RWPE2 (cell line): ENCODE measurements around the gene JAK1.

ENCODE experiments used
- ATAC-seq: fragments of 200-7000 bp; cut with Tn5 transposase; 3 replicates; pipeline ENCODE4 v1.9.1; 2021; ENCODE audit warnings: low read depth
- DNase-seq: peaks from one replicate; pipeline ENCODE4 v3.0.0-alpha.2; 2020; ENCODE audit warnings: low spot score
- H3K27ac ChIP-seq: fragments of 450-650 bp; 2 replicates; pipeline ENCODE4 v1.5.1; 2017; ENCODE audit warnings: mild to moderate bottlenecking; ENCODE audit not compliant: poor library complexity, severe bottlenecking
- H3K27me3 ChIP-seq: fragments of 250-450 bp; sonication (Bioruptor Pico); 2 replicates; pipeline ENCODE4 v1.5.1; 2021; ENCODE audit warnings: mild to moderate bottlenecking, moderate library complexity; ENCODE audit not compliant: insufficient read depth, poor library complexity, severe bottlenecking
- H3K36me3 ChIP-seq: fragments of 250-450 bp; sonication (Bioruptor Pico); 2 replicates; pipeline ENCODE4 v1.5.1; 2020; ENCODE audit warnings: low read depth, mild to moderate bottlenecking, moderate library complexity
- H3K4me1 ChIP-seq: fragments of 250-450 bp; sonication (Bioruptor Pico); 2 replicates; pipeline ENCODE4 v1.5.1; 2021; ENCODE audit warnings: mild to moderate bottlenecking, moderate library complexity; ENCODE audit not compliant: insufficient read depth, poor library complexity, severe bottlenecking
- H3K4me3 ChIP-seq: fragments of 250-450 bp; sonication (Bioruptor Pico); 2 replicates; pipeline ENCODE4 v1.5.1; 2021; ENCODE audit warnings: mild to moderate bottlenecking, moderate library complexity; ENCODE audit not compliant: severe bottlenecking
- H3K9me3 ChIP-seq: fragments of 250-450 bp; sonication (Bioruptor Pico); 2 replicates; pipeline ENCODE4 v1.5.1; 2021; ENCODE audit warnings: mild to moderate bottlenecking, moderate library complexity; ENCODE audit not compliant: severe bottlenecking
- TF ChIP-seq, protein P1 (sequence below): fragments of 450-650 bp; IDR thresholded peaks from one replicate; pipeline ENCODE4 v1.5.1; 2017; ENCODE audit warnings: mild to moderate bottlenecking, moderate library complexity; ENCODE audit not compliant: poor library complexity, severe bottlenecking

Gene JAK1

DNA sequence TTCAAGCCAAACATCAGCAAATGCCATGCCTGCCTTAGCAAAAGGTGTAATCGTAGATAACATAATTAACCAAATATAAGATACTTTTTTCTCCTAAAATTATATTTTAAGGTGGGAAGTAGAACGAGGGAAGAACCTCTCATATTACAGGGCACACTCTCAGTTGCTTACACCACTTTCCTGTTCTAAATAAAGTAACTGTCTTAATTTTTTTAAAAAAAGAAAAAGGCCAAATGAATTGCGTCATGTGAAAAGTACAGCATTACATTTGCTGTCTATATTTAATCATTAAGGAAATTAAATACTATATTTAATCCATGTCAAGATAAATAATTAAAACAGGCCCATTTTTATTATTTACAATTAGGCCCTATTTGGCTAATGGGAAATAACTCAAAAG is 23.7 kb downstream of the JAK1 start:
- Histone ChIP-seq H3K27me3 (no peaks in the 10 kb centered on the region), H3K27ac (no peak overlapping the region), H3K9me3 (no peaks in the 10 kb centered on the region), H3K4me3 (no peak overlapping the region), H3K4me1 (no peaks in the 10 kb centered on the region), H3K36me3 (no peaks in the 10 kb centered on the region)
- ATAC-seq (no peak), DNase-seq (no peak)
- TF ChIP-seq, protein P1, sequence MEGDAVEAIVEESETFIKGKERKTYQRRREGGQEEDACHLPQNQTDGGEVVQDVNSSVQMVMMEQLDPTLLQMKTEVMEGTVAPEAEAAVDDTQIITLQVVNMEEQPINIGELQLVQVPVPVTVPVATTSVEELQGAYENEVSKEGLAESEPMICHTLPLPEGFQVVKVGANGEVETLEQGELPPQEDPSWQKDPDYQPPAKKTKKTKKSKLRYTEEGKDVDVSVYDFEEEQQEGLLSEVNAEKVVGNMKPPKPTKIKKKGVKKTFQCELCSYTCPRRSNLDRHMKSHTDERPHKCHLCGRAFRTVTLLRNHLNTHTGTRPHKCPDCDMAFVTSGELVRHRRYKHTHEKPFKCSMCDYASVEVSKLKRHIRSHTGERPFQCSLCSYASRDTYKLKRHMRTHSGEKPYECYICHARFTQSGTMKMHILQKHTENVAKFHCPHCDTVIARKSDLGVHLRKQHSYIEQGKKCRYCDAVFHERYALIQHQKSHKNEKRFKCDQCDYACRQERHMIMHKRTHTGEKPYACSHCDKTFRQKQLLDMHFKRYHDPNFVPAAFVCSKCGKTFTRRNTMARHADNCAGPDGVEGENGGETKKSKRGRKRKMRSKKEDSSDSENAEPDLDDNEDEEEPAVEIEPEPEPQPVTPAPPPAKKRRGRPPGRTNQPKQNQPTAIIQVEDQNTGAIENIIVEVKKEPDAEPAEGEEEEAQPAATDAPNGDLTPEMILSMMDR: no peak

DNA sequence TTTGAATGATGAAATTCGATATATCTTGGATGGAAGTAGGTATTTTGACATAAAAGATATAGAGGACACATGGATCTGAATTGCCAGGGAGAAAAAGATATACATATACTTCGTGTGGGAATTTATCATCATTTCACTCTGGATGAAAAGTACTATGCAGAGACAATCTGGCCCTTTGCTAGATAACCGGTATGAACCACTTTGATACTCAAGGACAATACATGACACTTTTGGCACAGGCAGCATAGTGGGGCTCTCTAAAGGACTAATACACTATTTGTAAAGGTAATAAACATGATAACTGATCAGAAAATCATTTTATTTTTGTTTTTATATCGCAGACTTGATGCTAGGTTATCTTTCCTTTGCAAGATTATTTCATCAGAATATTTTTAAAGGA is 24.2 kb downstream of the JAK1 start:
- no peak overlapping the region for H3K27ac ChIP-seq
- no peak for ATAC-seq
- no peak for DNase-seq

DNA sequence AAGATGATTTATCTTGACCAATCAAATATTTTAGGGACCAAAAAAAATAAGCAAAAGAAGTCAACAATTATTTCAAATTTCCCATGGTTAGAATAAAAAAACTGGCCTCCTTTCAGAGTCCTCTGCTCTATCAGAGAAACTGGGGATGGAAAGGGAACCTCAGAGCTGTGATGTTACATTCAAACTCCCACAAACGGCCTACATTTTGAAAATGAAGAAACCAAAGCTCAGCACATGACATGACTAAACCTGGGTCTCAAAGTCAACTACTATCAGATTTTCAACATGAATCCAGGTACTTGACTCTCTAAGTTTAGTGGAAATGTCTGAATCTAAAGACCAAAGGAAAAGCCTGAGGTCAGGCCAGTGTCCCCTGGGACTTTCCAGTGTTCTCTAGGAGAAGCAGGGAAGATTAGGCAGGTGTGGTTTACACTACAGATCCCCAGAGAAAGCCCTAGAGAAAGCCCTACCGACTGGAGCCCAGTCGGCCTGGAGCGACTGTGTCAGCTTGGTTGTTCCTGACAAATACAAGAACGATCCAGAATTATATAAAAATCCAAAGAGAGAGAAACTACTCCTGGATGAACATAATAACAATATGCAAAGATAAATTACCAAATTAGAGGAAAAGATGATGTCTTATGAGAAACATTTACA is 24.8 kb downstream of the JAK1 start:
- Histone ChIP-seq H3K27ac (no peak overlapping the region), H3K27me3 (no peaks in the 10 kb centered on the region), H3K9me3 (no peaks in the 10 kb centered on the region), H3K4me3 (no peak overlapping the region), H3K36me3 (no peaks in the 10 kb centered on the region), H3K4me1 (no peaks in the 10 kb centered on the region)
- TF ChIP-seq, protein P1: no peak
- DNase-seq (no peak), ATAC-seq (no peak)

More for the DNA sequence above, 24.2 kb downstream of the JAK1 start:
- TF ChIP-seq, protein P1: no peak
- no peaks in the 10 kb centered on the region for H3K9me3 ChIP-seq
- no peaks in the 10 kb centered on the region for H3K4me1 ChIP-seq
- H3K27me3 ChIP-seq: no peaks in the 10 kb centered on the region
- no peak overlapping the region for H3K4me3 ChIP-seq
- no peaks in the 10 kb centered on the region for H3K36me3 ChIP-seq

DNA sequence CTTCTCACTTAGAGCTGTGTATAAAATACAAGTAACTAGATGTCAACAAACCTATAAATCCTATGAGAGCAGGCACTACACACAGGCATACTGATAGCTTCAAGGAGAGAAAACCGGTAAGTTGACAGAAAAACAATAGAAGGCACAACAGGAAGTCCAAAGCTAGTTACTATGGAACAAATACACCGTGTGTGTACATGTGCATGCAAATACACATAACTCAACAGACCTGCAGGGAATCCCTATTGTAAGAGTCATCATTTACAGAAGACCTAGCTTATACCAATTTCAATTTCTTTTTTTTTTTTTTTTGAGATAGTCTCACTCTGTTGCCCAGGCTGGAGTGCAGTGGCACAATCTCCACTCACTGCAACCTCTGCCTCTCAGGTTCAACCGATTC is 26.3 kb downstream of the JAK1 start:
- Histone ChIP-seq H3K4me1 (no peaks in the 10 kb centered on the region), H3K36me3 (no peaks in the 10 kb centered on the region), H3K9me3 (no peaks in the 10 kb centered on the region), H3K4me3 (no peak overlapping the region), H3K27me3 (no peaks in the 10 kb centered on the region), H3K27ac (no peak overlapping the region)
- ATAC-seq (no peak), DNase-seq (no peak)
- TF ChIP-seq, protein P1: no peak

DNA sequence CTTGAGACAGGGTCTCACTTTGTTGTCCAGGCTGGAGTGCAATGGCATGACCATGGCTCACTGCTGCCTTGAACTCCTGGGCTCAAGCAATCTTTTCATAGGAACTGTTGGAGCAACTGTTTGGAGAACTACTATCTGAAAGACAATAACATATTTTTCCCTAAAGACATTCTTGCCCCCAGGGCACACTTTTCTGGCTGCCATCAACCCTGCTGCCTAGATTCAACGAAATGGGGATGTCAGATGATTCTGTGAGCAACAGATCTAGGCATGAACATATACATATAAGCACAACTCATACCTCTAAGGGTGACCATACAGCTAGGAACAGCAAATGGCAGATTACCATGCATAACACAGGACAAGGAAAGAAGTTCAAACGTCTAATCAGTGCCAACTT is 27.4 kb downstream of the JAK1 start:
- no peak for DNase-seq
- H3K36me3 ChIP-seq: no peaks in the 10 kb centered on the region
- no peaks in the 10 kb centered on the region for H3K9me3 ChIP-seq
- no peak overlapping the region for H3K27ac ChIP-seq
- TF ChIP-seq, protein P1: no peak
- no peak overlapping the region for H3K4me3 ChIP-seq
- ATAC-seq: no peak
- H3K27me3 ChIP-seq: no peaks in the 10 kb centered on the region
- H3K4me1 ChIP-seq: peaks cover 6% of the 10 kb centered on the region
